TTC549 (cell line): ENCODE measurements around the gene LNX2.
"Not testable (repeated sequence)": the region's sequence is repeated elsewhere in the genome, so short reads cannot be mapped to it uniquely, and the experiment has no call there.

Experiments
- FAIRE-seq: peaks from 2 replicates; lab custom pipeline; 2012; peaks lifted over from hg19 to GRCh38; lab: Jason Lieb, UNC

Gene LNX2

DNA sequence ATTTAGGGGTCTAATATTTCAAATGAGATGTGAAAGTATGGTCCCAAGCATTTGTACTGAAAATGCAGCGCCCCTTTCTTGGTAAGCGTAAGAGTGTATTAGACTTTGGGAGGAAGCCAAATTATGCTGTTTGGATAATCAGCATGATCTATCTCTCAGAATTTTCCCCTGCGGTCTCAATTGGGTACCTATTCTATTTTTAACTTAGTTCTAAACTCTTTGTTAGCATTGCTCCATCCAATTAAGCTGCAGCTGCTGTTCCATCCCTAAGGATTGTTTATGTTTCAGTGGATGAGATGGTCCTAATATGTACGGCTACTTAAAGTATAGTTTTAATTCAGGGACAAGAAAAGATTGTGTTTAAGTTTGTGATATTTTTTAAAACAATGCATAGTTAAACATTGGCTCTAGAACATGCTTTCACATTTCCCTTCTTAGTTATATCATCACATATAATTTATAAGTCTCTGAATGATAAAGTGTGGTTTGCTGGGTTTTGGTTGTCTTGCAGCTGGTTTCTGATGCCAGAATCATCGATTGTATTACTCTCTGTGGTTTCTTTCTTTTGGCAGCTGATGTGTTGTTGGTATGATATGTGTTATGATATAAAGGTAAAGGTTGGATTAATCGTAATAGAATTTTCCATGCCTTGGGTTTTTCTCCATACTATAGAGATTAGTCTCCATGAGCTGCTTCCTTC lies 16.4 kb upstream of the LNX2 start:
- no peak for FAIRE-seq

DNA sequence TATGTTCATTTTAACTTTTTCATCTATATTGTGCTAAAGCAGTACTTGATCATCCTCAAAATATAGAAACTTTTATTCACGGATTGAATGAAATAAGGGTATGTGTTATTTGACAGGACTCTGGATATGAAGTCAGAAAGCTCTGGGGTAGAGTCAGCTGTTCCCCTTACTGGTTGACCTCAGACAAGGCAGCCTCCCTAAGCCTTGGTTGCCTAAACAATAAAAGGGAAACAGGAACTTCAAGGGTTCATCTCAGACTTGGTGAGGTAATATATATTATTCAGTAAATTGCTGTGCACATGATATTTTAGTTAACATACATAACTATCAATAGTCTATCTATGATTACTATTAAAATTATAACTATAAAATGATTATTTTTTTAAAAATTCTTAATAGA lies 14.9 kb upstream of the LNX2 start:
- no peak for FAIRE-seq

DNA sequence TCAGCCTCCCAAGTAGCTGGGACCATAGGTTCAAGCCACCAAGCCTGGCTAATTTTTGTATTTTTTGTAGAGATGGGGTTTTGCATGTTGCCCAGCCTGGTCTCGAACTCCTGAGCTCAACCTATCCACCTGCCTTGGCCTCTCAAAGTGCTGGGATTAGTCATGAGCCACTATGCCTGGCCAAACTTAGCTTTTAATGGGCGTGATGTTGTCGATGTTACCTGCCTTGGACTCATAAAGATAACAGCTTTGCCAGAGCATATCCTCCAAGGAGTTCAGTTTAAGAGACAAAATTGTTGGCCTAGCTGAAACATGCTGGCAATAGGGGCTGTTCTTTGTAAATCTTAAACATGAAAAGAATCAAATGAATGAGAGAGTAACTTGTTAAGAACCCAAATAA lies 14.5 kb upstream of the LNX2 start:
- no peak for FAIRE-seq

DNA sequence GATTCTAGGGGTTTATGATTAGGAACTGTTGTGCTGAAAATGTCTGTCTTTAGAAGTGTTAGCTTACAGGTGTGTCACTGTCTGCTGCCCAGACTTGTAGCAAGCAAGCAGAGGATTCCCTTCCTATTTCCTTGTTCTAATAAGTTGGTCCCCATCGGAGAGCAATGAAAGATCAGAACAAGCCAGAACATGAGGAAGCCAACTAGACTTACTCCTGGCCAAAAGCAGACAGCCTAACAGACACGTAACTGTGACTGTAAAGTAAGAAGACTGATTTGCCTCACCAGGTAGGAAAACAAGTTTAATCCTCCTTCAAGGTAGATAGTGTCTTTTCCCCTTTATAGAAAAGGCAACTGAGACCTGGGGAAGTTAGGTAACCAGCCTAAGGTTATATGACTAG lies 13.9 kb upstream of the LNX2 start:
- no peak for FAIRE-seq

DNA sequence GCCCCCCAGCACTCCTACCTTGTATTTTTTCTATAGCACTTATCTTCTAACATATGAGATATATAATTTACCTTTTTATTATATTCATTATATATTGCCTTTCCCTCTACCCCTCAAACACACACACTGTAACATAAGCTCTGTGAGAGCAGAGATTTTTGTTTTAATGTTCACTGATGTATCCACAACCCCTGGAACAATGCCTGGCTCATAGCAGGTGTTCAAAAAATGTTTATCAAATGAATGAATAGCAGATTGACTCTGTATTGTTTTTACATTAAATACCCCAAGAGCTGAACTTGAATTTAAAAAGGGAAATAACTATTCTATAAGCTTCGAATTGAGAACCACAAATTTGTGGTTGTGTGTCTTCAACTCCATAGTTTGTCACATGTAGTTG lies 12.3 kb upstream of the LNX2 start:
- FAIRE-seq: no peak

DNA sequence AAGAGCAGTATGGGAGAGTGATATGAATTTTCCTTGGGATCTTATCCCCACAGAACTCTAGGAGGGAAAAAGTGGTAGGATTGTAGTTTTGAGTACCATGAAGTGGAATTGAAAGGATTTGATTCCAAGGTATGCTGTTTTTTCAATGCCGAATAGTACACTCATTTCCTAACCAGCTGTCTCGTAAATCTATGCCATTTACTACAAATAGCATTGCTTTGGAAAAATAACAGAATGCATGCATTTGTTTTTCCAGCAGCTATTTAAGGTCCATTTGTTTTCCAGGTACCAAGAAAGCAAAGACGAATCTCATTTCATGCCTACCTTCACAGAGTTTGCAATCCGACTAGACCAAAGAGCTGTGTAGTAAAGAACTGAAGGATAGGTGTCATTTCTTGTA lies 11.9 kb upstream of the LNX2 start:
- no peak for FAIRE-seq

DNA sequence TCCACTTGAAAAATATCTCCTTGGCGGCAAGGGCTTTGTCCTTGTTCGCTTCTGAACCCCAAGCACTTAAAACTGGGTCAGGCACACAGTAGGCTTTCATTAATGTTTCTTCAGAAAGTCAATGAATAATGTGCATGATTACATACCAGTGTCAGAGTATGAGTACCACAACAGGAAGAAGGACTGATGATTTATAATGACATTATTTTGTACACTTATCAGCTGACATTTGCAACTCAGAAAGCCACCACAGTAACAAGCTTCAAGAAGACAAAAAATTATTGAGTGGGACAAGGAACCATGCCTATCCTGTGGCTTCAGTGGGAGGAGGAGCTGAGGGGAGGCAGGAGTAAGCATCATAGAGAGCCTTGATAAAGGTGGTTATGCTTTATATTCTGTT lies 11.3 kb upstream of the LNX2 start:
- FAIRE-seq: no peak

DNA sequence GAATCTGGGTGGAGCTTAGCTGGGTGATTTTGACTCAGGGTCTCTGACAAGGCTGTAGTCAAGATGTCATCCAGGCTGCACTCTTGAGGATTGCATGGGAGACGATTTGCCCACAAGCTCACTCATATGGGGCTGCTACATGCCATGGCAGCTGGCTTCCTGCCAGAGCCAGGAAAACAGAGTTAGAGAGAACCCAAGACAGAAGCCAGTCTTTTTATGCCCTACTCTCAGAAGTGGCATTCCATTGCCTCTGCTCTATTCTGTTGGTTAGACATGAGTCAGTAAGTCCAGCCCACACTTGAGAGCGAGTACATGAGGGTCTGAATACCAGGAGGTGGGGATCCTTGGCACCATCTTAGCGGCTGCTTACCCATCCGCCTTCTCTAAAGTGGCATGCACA lies 10.8 kb upstream of the LNX2 start:
- no peak for FAIRE-seq

DNA sequence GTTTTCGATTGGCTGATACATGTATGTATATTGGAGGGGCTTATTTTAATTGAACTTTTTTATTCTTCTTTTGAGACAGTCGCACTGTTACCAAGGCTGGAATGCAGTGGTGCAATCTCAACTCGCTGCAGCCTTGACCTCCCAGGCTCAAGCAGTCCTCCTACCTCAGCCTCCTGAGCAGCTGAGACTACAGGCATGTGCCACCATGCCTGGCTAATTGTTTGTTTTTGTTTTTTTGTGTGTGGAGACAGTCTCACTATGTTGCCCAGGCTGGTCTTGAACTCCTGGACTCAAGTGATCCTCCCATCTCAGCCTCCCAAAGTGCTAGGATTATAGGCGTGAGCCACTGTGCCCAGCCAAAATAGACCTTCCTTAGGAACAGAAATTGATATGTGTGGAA lies 8.4 kb upstream of the LNX2 start:
- not testable (repeated sequence) for FAIRE-seq

DNA sequence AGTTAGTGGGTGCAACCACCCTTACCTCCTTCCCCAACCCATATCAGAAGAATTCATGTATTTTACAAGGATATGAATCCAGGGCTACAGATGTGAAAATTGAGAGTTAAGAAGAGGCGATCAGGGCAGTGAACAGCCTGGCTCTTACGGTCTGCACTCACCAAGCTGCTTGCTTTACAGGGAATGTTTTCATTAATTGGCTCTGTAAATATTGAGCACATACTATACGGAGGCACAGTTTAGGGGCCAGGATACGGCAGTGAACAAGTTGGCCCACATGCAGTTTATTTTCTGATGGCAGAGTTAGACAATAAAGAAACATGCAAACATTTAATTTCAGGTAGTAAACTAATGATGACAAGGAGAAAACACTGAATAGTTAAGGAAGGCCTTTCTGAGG lies 7.8 kb upstream of the LNX2 start:
- no peak for FAIRE-seq

DNA sequence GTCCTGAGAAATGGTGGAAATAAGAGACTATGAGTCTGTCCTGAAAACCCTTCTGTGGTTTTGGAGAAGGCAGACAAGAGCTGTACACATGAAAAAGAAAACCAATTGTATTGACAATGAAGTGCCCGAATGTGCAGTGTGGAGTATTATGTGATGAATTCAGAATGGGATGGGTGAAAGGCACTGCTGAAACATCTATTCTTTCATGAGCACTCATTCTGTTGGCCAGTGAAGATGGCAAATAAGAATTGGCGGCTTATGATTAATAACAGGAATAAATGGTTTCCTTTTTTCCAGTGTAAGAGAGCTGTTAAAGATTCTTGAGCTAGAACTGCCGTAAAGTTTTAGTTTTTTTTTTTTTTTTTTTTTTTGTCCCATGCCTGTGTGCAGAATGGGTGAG lies 7.1 kb upstream of the LNX2 start:
- FAIRE-seq: no peak

DNA sequence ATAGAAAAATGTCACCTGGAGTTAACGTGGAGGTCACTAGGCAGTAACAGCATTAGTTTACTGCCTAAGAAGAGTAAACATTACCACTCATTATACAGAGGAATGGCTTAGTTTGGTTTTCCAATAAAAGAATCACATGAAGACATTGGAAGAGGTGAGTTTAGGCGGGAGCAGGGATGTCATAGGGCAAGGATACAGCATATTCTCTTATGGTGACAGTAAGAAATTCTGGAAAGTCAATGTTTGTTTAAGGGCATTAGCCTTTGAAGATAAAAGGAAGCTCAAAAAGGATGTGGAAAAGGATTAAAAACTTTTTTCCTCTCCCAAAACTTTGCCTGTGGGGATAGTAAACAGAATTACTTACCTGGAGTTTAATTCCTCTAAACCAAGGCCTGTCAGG lies 5.5 kb upstream of the LNX2 start:
- FAIRE-seq: no peak

DNA sequence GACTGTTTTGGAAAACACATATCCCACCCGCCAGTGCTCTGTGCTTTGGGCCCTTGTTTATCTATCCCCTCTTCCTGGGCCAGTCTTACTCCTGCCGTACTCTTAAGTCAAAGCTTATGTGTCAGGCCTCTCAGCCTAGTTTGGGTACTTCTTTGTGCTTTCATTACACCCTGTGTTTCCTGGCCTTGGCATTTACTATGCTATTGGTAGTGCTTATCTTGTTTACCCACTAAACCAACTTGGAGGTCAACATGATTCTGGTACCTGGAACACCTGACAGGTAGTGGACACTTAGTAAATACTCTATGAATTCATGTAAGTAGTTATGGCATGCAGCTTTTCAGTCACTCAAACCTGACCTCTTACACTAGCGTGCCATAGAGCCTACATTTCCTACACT lies 3.7 kb upstream of the LNX2 start:
- no peak for FAIRE-seq

DNA sequence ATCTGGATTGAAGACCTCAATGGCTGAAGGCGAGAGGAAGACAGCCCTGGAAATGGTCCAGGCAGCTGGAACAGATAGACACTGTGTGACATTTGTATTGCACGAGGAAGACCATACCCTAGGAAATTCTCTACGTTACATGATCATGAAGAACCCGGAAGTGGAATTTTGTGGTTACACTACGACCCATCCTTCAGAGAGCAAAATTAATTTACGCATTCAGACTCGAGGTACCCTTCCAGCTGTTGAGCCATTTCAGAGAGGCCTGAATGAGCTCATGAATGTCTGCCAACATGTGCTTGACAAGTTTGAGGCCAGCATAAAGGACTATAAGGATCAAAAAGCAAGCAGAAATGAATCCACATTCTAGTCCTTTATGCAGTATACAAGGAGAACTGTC lies 2.6 kb upstream of the LNX2 start:
- no peak for FAIRE-seq

DNA sequence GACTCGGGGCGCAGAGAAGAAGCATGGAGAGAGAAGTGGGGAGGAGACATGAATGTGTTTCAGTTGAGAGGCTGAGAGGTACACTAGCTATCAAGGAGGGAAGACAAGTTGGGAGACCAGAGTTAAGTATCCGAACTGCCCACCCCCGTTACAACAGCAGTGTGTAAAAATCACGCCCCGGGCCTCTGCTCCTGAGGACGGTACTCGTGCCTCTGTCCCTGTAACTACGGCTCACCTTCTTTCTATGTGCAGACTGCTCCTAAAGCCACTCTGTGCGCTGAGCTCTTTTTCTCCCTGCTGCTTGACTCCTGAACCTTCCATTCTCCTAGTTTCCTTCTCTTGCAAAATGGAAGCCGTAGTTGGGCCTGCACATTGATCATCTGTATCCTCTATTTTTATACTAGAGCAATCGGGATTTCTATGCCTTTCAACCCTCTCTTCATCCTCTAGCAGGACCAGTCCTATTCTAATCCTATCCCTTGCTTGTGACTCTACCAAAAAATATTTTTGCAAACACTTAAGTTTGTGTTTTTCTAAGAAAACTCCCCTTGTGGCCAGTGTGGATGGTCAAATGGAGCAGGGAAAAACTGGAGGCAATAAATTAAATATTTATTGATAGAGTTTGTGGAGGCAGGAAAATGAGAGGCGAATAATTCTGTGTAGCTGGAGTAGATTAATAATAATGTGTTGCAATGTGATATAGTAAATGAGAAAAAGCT lies 1.9 kb upstream of the LNX2 start:
- no peak for FAIRE-seq

DNA sequence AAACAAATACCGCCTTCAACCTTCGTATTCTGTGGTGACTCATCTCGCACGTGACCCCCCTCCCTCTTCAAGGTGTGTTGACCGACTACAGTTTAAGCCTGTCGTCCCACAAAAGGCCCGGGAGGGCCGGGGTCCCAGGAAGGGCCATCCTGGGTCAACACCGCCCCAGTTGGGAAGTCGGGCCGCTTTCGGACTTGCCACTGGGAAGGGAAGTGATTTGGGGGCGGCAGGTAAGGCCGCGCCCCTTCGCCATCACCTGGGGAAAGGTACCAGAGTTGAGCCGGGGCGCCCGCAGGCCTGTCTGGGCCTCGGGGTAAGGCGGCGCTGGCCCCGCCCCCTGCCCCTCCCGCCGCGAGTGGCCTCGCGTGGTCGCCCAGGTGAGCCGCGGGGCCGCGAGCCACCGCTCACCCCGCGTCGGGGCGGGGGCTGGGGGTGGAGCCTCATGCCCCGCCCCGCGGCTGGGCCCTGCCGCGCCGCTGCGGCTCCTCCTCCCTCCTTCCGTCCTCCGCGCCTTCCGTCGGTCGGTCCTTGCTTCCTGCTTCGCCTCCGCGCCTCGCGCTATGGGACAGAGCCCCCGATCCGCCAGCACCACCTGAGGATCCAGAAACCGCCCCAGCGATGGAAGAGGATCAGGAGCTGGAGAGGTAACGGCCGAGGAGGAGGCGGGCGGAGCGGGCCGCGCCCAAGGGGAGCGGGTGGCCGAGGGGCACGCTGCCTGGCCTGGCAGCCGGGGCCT lies 1.2 kb upstream of the LNX2 start, which contains the start of gene POLR1D:
Gene POLR1D (plus strand): TSS at position 527 of the 736 bp plus-strand sequence. CDS start 92 bp downstream, at position 619.
- no peak for FAIRE-seq

DNA sequence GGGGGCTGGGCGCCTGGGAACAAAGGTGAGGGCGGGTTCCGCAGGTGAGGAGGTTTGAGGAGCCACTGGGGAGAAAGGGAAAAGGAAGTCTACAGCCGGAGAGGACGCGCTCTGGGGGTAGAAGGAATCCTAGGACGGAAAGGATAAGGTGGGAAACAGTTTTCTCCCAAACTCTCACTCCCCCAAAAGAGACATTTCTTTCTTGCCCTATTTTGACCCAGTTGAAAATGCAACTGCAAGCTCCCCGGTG lies 712 bp upstream of the LNX2 start:
- FAIRE-seq: no peak

DNA sequence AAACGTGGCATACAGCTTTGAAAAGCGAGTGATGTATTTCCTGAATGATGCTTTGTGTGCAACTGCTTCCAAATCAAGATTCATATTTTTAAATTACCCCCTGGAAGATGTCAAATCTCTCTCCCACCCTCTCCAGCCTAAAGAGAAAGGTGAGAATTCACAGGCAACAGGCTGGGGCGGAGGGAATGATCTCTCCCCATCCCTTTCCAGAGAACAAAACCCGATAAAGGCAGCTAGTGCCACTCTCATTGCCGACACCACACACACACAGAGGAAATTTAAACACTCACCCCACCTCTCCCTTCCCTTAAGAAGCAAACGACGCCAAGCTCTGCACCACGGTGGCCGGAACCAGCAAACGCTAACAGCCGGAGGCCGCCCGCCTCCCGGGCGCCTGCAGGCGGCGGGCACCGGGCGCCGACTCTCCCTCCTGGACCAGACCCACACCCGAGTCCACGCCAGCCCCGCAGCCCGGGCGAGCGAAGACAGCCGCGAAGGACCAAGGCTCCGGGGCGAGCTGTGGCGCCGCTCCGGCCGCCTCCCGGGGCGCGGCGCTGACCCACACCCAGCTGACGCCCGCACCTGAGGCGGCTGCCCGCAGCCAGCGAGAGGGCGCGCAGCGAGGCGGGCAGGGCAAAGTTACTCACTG lies 477 bp downstream of the LNX2 start:
- no peak for FAIRE-seq

DNA sequence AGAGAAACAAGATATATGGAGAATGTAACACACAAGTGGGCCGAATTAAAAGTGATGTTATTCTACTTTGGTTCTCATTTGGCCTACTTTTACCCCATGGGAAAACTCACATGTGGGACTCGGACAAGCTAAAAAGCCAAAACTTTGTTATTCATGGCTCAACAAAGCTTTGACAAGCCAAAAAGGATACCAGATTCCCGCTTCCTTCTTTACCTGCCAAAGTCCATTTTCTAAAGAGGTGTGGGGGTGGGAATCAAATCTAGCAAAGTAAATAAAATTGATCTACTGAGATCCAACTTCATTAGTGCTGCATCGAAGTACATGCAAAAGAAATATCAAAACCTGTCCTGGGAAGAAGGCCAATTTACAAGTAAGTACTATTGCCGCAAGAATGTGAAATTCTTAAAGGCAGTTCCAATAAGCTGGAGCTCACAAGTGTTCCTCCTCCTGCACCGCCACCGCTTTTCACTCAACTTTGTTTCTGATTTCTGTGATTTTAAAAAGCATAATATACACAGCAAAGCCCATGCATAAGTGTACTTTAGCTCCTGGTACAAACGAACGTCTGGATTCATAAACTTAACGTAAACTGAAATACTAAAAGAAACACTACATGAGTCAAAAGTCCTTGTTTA lies 1.1 kb downstream of the LNX2 start:
- no peak for FAIRE-seq

DNA sequence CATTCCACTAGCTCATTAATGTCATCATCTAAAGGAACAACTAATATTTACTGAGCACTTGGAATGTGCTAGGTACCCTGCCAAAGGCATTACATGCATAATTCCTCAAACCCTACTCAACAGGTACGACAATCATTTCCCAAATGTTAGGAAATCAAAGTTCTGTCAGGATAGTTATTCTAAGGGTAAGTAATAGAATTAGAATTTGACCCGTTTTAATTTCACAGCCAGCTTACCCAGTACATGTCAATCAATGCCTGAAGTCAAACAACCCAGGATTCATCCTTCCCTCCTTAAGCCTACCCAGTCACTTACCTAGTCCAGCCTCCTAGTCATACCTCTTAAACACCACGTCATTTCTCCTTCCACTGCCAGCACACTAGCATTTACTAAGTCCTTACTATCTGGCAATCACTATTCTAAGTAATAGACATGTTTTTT lies 2.4 kb downstream of the LNX2 start:
- FAIRE-seq: no peak

DNA sequence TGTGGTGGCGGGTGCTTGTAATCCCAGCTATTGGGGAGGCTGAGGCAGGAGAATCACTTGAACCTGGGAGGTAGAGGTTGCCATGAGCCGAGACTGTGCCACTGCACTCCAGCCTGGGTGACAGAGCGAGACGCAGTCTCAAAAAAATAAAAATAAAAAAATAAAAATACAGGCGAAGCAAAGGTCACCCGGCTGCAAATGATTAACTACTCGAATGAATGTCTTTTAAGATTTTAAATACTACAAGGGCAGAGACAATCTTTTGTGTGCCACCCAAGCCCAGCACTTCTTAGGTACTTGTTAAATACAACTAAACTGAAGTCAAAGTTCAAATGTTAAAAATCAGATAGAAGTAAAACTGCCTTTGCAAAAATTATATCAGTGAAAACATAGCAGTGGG lies 6.7 kb downstream of the LNX2 start:
- FAIRE-seq: no peak

DNA sequence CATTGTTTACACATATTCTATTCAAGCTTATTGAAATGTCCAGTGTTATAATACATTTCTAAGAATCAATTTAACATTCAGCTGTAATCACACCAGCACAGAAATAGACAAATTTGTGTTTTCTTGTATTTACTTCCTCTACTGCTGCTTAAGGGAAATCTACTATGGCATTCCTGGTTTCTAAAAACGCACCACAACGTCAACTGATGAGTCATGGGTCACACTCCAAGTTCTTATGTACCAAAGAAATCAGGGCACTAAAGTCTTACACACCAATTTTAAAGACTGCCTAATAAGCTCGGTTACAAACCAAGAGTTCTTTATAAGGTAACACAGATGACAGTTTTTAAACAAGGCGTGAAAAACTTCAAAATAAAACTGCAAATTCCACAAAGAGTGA lies 13.2 kb downstream of the LNX2 start:
- FAIRE-seq: no peak
